OCI-LY1 (cell line): ENCODE measurements around the gene PEAR1.

ENCODE experiments used
- CTCF ChIP-seq: fragments of 200-600 bp; sonication (generic), shearing (Covaris generic); IDR thresholded peaks from 2 replicates; pipeline ENCODE4 v1.5.1; 2017; ENCODE audit warnings: mild to moderate bottlenecking, antibody characterized with exemption, low read length, moderate library complexity, mixed read lengths
- EZH2 ChIP-seq: fragments of 200-600 bp; sonication (generic), shearing (Covaris generic); IDR thresholded peaks from 2 replicates; pipeline ENCODE4 v1.8.0; 2017; ENCODE audit warnings: borderline replicate concordance, mixed run types, mild to moderate bottlenecking, antibody characterized with exemption, low read length, moderate library complexity, mixed read lengths

GRCh38 chr1:156944268-156944667, 50.8 kb downstream of the PEAR1 start:
- TF ChIP-seq EZH2 (no peak), CTCF (no peak)
